ENCODE measurements around the gene CBLB. TPM values are rescaled to one million over a fixed set of nuclear protein-coding genes. Genes with fewer than 3 reads are reported as not detected.

The CBLB gene
- total and polyA plus RNA-seq, 2 experiments from 2014 or later = 20.5 to 47.7 TPM

DNA sequence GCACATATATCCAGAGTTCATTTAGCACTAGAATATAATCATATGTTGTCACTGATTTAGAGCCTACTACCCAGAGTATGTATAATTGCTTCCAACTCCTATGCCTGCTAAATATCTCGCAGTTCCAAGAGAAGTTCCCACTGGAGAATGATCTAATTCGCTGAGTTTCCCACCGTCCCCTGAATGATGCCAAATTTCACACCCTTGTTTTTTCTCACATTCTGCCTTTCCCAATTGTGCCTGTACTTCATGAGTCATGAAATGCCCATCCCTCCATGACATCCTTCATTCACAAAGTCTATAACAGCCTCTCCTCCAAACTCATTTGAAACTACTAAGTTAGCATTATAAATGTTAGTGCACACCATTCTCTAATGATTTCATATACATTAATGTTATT, 177.2 kb downstream of the CBLB start:
- Histone ChIP-seq H2AFZ (no peak overlapping the region), H3K27me3 (ENCODE audit: insufficient read depth) (no peaks in the 10 kb centered on the region), H3F3A (replicated peaks; ENCODE audit: low read depth) (no peaks in the 10 kb centered on the region), H3K27ac (ENCODE audit: low read depth) (no peak overlapping the region), H4K20me1 (replicated peaks; ENCODE audit: insufficient read depth) (no peaks in the 10 kb centered on the region), H3K36me3 (ENCODE audit: insufficient read depth) (no peaks in the 10 kb centered on the region), H3K4me2 (no peak overlapping the region), H3K4me3 (no peak overlapping the region), H3K79me2 (replicated peaks; ENCODE audit: insufficient read depth) (no peaks in the 10 kb centered on the region), H3K9me2 (ENCODE audit: insufficient read depth) (no peaks in the 10 kb centered on the region), H3K4me1 (ENCODE audit: insufficient read depth) (no peaks in the 10 kb centered on the region)
- ATAC-seq (no peak), DNase-seq (ENCODE audit: low spot score) (no peak)
- Mint-ChIP-seq H3K4me3 (no peak overlapping the region), H3K4me1 (peaks cover 5% of the 10 kb centered on the region; the same call in 1 of the 3 replicates), H3K9me3 (no peaks in the 10 kb centered on the region), H3K36me3 (ENCODE audit: low read depth) (peaks cover 8% of the 10 kb centered on the region; the same call in 2 of the 3 replicates), H3K27me3 (ENCODE audit: insufficient read depth, low read depth, poor library complexity) (peaks cover 2% of the 10 kb centered on the region), H3K27ac (no peak overlapping the region)
- TF ChIP-seq, protein P1, sequence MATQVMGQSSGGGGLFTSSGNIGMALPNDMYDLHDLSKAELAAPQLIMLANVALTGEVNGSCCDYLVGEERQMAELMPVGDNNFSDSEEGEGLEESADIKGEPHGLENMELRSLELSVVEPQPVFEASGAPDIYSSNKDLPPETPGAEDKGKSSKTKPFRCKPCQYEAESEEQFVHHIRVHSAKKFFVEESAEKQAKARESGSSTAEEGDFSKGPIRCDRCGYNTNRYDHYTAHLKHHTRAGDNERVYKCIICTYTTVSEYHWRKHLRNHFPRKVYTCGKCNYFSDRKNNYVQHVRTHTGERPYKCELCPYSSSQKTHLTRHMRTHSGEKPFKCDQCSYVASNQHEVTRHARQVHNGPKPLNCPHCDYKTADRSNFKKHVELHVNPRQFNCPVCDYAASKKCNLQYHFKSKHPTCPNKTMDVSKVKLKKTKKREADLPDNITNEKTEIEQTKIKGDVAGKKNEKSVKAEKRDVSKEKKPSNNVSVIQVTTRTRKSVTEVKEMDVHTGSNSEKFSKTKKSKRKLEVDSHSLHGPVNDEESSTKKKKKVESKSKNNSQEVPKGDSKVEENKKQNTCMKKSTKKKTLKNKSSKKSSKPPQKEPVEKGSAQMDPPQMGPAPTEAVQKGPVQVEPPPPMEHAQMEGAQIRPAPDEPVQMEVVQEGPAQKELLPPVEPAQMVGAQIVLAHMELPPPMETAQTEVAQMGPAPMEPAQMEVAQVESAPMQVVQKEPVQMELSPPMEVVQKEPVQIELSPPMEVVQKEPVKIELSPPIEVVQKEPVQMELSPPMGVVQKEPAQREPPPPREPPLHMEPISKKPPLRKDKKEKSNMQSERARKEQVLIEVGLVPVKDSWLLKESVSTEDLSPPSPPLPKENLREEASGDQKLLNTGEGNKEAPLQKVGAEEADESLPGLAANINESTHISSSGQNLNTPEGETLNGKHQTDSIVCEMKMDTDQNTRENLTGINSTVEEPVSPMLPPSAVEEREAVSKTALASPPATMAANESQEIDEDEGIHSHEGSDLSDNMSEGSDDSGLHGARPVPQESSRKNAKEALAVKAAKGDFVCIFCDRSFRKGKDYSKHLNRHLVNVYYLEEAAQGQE (IDR thresholded peaks at IDR 0.05; ENCODE audit: unreplicated experiment) = no peak
- TF ChIP-seq, protein P2, sequence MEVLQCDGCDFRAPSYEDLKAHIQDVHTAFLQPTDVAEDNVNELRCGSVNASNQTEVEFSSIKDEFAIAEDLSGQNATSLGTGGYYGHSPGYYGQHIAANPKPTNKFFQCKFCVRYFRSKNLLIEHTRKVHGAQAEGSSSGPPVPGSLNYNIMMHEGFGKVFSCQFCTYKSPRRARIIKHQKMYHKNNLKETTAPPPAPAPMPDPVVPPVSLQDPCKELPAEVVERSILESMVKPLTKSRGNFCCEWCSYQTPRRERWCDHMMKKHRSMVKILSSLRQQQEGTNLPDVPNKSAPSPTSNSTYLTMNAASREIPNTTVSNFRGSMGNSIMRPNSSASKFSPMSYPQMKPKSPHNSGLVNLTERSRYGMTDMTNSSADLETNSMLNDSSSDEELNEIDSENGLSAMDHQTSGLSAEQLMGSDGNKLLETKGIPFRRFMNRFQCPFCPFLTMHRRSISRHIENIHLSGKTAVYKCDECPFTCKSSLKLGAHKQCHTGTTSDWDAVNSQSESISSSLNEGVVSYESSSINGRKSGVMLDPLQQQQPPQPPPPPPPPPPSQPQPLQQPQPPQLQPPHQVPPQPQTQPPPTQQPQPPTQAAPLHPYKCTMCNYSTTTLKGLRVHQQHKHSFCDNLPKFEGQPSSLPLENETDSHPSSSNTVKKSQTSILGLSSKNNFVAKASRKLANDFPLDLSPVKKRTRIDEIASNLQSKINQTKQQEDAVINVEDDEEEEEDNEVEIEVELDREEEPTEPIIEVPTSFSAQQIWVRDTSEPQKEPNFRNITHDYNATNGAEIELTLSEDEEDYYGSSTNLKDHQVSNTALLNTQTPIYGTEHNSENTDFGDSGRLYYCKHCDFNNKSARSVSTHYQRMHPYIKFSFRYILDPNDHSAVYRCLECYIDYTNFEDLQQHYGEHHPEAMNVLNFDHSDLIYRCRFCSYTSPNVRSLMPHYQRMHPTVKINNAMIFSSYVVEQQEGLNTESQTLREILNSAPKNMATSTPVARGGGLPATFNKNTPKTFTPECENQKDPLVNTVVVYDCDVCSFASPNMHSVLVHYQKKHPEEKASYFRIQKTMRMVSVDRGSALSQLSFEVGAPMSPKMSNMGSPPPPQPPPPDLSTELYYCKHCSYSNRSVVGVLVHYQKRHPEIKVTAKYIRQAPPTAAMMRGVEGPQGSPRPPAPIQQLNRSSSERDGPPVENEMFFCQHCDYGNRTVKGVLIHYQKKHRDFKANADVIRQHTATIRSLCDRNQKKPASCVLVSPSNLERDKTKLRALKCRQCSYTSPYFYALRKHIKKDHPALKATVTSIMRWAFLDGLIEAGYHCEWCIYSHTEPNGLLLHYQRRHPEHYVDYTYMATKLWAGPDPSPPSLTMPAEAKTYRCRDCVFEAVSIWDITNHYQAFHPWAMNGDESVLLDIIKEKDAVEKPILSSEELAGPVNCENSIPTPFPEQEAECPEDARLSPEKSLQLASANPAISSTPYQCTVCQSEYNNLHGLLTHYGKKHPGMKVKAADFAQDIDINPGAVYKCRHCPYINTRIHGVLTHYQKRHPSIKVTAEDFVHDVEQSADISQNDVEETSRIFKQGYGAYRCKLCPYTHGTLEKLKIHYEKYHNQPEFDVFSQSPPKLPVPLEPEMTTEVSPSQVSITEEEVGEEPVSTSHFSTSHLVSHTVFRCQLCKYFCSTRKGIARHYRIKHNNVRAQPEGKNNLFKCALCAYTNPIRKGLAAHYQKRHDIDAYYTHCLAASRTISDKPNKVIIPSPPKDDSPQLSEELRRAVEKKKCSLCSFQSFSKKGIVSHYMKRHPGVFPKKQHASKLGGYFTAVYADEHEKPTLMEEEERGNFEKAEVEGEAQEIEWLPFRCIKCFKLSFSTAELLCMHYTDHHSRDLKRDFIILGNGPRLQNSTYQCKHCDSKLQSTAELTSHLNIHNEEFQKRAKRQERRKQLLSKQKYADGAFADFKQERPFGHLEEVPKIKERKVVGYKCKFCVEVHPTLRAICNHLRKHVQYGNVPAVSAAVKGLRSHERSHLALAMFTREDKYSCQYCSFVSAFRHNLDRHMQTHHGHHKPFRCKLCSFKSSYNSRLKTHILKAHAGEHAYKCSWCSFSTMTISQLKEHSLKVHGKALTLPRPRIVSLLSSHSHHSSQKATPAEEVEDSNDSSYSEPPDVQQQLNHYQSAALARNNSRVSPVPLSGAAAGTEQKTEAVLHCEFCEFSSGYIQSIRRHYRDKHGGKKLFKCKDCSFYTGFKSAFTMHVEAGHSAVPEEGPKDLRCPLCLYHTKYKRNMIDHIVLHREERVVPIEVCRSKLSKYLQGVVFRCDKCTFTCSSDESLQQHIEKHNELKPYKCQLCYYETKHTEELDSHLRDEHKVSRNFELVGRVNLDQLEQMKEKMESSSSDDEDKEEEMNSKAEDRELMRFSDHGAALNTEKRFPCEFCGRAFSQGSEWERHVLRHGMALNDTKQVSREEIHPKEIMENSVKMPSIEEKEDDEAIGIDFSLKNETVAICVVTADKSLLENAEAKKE (CRISPR knock-in tag; IDR thresholded peaks at IDR 0.05) = no peak
- TF ChIP-seq NANOG (IDR thresholded peaks at IDR 0.05; ENCODE audit: borderline replicate concordance) = no peak
- no peak for TF ChIP-seq CREB1 (CRISPR knock-in tag; IDR thresholded peaks at IDR 0.05; ENCODE audit: low read depth)

All from GM23338 (cell line).